HG03521 (cell line): ENCODE measurements around the gene IGSF21.
"Not testable (repeated sequence)": the region's sequence is repeated elsewhere in the genome, so short reads cannot be mapped to it uniquely, and the experiment has no call there.

Experiments
- ATAC-seq: cut with Tn5 transposase; IDR thresholded peaks from one replicate; pipeline ENCODE4 v1.9.1; 2021; ENCODE audit warnings: mild to moderate bottlenecking, moderate library complexity; ENCODE audit not compliant: unreplicated experiment

IGSF21 gene

DNA sequence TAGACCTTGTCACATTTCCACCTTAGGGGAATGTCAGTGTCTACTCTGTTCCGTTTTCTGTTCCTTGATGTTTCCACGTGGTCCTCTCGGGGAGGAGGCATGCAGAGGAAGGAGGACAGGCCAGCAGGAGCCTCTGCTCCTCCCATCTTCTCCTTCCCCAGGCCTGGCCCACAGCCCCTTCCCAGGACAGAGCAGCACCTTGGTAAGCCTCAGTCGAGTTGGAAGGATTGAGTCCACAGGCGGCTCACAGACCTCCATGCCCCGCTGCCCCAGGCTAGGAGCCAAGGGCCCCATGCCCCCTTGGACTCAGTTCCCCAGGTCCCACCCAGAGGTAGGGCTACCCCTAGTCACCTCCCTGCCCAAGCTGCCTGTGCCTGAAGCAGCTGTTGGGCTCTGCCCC is 36.5 kb downstream of the IGSF21 start:
- ATAC-seq = no peak

DNA sequence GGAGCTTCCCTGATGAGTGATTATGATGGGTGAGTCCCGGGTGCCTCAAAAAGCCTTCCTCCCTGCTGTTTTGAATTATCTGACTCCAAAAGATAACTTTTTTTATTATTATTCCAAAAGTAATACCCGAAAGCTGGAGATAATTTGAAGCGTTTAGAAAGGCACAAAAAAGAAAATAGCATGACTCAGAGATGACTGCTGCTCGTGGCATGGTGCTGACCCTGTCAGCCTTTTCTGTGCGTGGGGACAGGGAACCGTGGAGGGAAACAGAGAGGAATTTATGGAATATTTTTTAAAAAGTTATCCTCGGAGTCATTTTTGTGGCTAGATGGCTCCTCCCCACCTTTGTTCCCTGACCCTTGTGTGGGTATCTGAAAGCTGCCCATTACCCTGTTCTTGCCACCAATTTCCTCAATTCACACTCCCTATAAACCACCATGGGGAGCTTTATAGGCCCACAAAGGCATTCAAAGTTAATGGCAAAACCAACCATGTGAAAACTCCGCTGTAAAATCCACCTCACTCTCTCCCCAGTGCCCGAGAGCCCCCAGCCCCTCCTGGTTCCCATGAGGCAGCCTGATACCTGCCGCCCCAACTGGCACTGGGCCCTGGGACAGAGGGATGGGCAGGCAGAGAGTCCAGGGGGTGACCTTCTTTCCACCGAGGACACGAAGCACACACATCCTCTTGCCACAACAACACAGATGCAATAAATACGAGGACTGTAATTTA is 37.5 kb downstream of the IGSF21 start:
- no peak for ATAC-seq

- ATAC-seq = no peak
These were observed 38.4 kb downstream of the IGSF21 start for GRCh38 chr1:18145851-18146618.

- no peak for ATAC-seq
These were observed 39.3 kb downstream of the IGSF21 start for GRCh38 chr1:18146886-18147285.

DNA sequence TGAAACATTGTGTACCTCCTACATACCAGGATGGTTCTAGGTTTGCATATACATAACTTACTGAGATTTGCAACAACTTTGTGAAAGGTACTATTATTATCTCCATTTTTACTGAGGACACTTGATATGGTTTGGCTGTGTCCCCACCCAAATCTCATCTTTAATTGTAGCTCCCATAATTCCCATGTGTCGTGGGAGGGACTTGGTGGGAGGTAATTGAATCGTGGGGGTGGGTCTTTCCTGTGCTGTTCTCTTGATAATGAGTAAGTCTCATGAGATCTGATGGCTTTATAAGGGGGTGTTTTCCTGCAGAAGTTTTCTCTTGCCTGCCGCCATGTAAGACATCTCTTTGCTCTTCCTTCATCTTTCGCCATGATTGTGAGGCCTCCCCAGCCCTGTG is 40.1 kb downstream of the IGSF21 start:
- no peak for ATAC-seq

- ATAC-seq = no peak
These were observed 40.9 kb downstream of the IGSF21 start for GRCh38 chr1:18148461-18148860.

- ATAC-seq = no peak
These were observed 41.5 kb downstream of the IGSF21 start for GRCh38 chr1:18149027-18149641.

DNA sequence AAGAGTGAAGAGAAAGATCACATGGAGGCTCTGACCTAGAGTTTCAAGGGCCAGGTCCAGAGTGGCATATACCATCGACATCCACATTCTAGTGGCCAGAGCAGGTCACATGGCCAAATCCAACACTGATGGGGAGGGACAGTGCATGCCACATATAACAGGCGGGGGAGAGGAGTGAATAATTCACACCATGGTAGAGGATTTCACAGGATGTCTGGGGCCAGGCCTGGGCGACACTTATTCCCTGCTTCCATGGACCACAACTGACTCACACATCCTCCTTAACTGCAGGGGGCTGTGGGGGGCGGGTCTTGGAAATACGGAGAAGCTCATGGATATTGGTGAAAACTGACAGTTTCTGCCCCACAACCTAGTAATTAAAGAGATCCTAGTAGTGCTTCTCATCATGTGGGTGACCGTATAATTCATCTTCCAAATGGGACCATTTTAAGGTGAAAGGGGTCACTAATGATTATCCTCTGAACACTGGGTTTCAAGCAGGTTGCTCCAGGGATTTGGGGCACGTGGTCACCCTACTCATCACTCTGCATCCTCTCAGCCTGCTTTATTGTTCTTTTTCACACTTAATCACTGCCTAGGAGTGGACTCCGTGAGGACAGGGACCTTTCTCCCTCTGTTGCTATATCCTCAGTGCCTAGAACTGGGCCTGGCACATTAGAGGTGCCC is 44.0 kb downstream of the IGSF21 start:
- ATAC-seq = no peak

- no peak for ATAC-seq
These were observed 47.0 kb downstream of the IGSF21 start for GRCh38 chr1:18154430-18155194.

DNA sequence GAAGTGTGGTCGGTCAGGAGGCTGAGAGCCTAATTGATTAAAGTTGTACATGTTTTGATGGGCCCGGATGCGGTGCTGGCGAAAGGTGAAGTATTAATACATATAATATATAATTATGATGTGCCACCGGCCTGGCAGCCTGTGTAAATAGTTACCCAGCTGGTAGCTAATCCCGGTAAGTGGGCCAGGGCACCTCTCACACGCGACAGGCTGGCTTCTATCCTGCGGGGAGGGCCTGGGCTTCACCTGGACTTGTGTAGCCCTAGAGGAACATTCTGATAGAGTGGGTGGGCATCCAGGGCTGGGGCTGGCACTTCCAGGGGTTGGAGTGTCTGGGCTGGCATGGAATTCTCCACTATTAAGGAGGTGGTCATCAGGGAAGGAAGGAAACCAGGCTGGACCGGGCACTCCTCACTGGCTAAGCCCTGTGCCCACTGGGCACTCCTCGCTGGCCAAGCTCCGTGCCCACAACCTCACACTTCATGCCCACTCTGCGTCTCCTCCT is 48.3 kb downstream of the IGSF21 start:
- no peak for ATAC-seq

GRCh38 chr1:18157352-18157751 is 49.8 kb downstream of the IGSF21 start:
- ATAC-seq = no peak

DNA sequence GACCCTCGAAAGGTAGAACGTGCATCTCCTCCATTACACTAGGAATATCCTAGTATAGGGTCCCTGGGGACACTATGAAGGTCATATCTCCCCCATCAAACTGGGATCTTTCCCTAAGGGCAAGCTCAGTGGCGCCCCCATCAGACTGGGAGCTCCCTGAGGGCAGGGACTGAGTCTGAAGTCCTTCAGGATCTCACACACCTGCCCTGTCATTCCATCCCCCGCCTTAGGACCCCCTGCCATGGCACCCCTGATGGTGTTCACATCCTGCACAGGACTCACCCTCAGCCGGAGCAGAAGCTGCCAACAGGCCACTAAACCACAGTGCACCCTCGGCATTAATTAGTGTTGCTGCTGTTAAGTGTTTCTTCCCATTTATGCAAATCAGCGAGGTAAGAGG is 50.4 kb downstream of the IGSF21 start:
- ATAC-seq = no peak

- no peak for ATAC-seq
These were observed 51.1 kb downstream of the IGSF21 start for GRCh38 chr1:18158714-18159113.

GRCh38 chr1:18160290-18160942 is 52.8 kb downstream of the IGSF21 start:
- ATAC-seq = no peak

DNA sequence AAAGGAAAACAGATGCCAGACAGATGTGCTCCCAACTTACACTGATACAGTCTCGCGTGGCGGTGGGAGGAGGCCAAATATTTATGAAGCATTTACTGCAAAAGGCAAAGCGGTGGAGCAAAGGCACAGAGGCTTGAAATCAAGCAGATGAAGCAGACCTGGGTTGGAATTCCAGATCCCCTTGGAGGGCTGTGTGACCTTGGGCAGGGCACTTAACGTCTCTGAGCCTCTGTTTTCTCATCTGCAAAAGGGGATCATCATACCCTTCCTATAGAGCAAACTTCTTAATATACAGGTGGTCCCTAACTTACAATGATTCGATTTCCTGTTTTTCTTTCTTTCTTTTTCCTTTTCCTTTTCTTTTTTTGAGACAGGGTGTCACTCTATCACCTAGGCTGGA is 54.1 kb downstream of the IGSF21 start:
- ATAC-seq = no peak

DNA sequence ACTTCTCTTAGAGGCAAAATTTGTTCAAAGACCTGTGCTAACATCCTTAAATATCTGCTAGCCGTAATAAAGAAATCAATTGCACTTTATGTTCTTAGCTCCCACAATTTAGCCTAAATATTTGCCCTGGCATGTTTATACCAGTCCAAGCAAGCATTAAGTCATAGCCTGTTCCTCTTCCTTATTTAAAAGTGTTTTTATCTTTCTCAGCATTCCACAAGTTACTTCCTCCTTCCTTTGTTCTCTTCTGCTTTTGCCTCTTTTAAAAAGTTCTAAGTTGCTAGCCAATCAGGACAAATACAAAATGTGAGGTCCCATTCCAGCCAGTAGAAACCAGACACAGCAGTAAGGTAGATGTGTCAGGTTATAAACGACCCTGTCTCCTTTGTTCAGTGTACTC is 58.0 kb downstream of the IGSF21 start:
- not testable (repeated sequence) for ATAC-seq

GRCh38 chr1:18166341-18166740 is 58.7 kb downstream of the IGSF21 start:
- ATAC-seq = no peak

- ATAC-seq = no peak
These were observed 59.3 kb downstream of the IGSF21 start for GRCh38 chr1:18166929-18167328.

DNA sequence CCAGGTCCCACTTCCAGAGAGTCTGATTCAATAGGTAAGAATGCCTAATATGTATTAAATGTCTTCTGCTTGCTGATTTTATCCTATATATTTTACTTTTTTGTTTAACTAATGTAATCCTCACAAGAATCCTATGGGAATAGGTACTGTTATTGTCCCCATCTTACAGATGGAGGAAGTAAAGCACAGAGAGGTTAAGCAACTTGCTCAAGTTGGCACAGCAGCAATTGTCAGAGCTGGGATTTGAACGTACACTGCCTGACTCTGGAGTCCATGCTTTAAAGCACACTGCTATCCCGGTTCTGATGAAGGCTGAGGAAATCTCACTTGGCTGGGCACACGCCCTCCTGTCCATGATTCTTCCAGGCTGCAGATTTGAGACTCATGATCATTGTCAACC is 62.8 kb downstream of the IGSF21 start:
- ATAC-seq = no peak

GRCh38 chr1:18174037-18174436 is 66.4 kb downstream of the IGSF21 start:
- no peak for ATAC-seq
